GM12891 (cell line): Measurements from ENCODE around the gene SFTPA1.

Experiments used
- PAX5 ChIP-seq: IDR thresholded peaks from 2 replicates; pipeline ENCODE4 v1.6.1; 2011; ENCODE audit warnings: low read length, moderate library complexity, mild to moderate bottlenecking; ENCODE audit not compliant: insufficient read depth, severe bottlenecking
- POLR2A ChIP-seq: IDR thresholded peaks from 2 replicates; pipeline ENCODE4 v1.6.1; 2011; ENCODE audit warnings: low read depth, low read length, control low read depth
- POLR2AphosphoS5 ChIP-seq: IDR thresholded peaks from 2 replicates; pipeline ENCODE4 v1.6.1; 2011; ENCODE audit warnings: low read depth, low read length, control low read depth
- POU2F2 ChIP-seq: IDR thresholded peaks from 2 replicates; pipeline ENCODE4 v1.6.1; 2011; ENCODE audit warnings: low read depth, mild to moderate bottlenecking, control low read depth, low read length, moderate library complexity
- SPI1 ChIP-seq: IDR thresholded peaks from 2 replicates; pipeline ENCODE4 v1.6.1; 2011; ENCODE audit warnings: low read depth, low read length, control low read depth
- TAF1 ChIP-seq: IDR thresholded peaks from 2 replicates; pipeline ENCODE4 v1.6.1; 2011; ENCODE audit warnings: low read depth, low read length, control low read depth

GRCh38 chr10:79602953-79603352, 7.8 kb upstream of the SFTPA1 start:
- TF ChIP-seq POLR2A (no peak), POLR2AphosphoS5 (no peak), SPI1 (no peak), PAX5 (no peak), TAF1 (no peak), POU2F2 (no peak)
